Cardiac muscle cell (in vitro differentiated cells and primary cell): ENCODE data around the gene MRTFA. TPM values are rescaled to one million over a fixed set of nuclear protein-coding genes. Genes with fewer than 3 reads are reported as not detected.

Experiments
- DNase-seq, 2 donors: peaks; one replicate each; pipeline versions ENCODE4 v3.0.0 to v3.0.0-alpha.2; 2010 to 2017; ENCODE audit warnings: low read depth in 1 of 2, low spot score in 1 of 2
- H3K27ac ChIP-seq: fragments of 200-600 bp; sonication (generic); 2 replicates; pipeline ENCODE4 v1.5.1; 2016
- H3K27me3 ChIP-seq: fragments of 200-600 bp; sonication (generic); 2 replicates; pipeline ENCODE4 v1.6.0; 2016; ENCODE audit warnings: control low read depth
- H3K36me3 ChIP-seq: fragments of 200-600 bp; sonication (generic); 2 replicates; pipeline ENCODE4 v1.5.1; 2016; ENCODE audit warnings: control low read depth
- H3K4me1 ChIP-seq: fragments of 200-600 bp; sonication (generic); 2 replicates; pipeline ENCODE4 v1.8.1; 2017; ENCODE audit warnings: low read depth, mild to moderate bottlenecking, mixed run types
- H3K4me3 ChIP-seq: fragments of 200-600 bp; sonication (generic); 2 replicates; pipeline ENCODE4 v1.5.1; 2016; ENCODE audit warnings: mild to moderate bottlenecking
- H3K9me3 ChIP-seq: fragments of 200-600 bp; sonication (generic); 2 replicates; pipeline ENCODE4 v1.5.1; 2017; ENCODE audit warnings: low read depth, mild to moderate bottlenecking, control low read depth
- CTCF ChIP-seq: IDR thresholded peaks from 2 replicates; pipeline ENCODE4 v1.5.1; 2012; ENCODE audit warnings: low read depth, mild to moderate bottlenecking, low read length
- polyA plus RNA-seq: library from polyadenylated mRNA; unstranded; fragments of >200 nt; fragmentation: Nextera tagmentation; extraction: Ambion mirVana; gene quantifications from 2 replicates; pipeline ENCODE4 v1.2.1, GENCODE V29; 2016
- total RNA-seq: library from RNA; depleted of rRNA; stranded (reverse); fragments of >200 nt; gene quantifications from 2 replicates; pipeline ENCODE4 v1.2.3, GENCODE V29; 2016

MRTFA gene
- total and polyA plus RNA-seq, 2 experiments from 2014 or later = 32.6 to 116 TPM

- no peak for TF ChIP-seq CTCF
- DNase-seq = no peak
- H3K4me3 ChIP-seq = no peak overlapping the region
- no peaks in the 10 kb centered on the region for H3K27me3 ChIP-seq
- H3K27ac ChIP-seq = no peak overlapping the region
- no peaks in the 10 kb centered on the region for H3K4me1 ChIP-seq
- no peaks in the 10 kb centered on the region for H3K36me3 ChIP-seq
- H3K9me3 ChIP-seq = no peaks in the 10 kb centered on the region
Measured at GRCh38 chr22:40466976-40467375, 169.5 kb downstream of the MRTFA start.

- Histone ChIP-seq H3K36me3 (no peaks in the 10 kb centered on the region), H3K4me3 (no peak overlapping the region), H3K27ac (no peak overlapping the region), H3K4me1 (no peaks in the 10 kb centered on the region), H3K9me3 (no peaks in the 10 kb centered on the region), H3K27me3 (no peaks in the 10 kb centered on the region)
- TF ChIP-seq CTCF = no peak
- no peak for DNase-seq
Measured at GRCh38 chr22:40463683-40464082, 172.8 kb downstream of the MRTFA start.

- no peak for DNase-seq
- Histone ChIP-seq H3K9me3 (no peaks in the 10 kb centered on the region), H3K4me3 (no peak overlapping the region), H3K27me3 (no peaks in the 10 kb centered on the region), H3K27ac (no peak overlapping the region), H3K36me3 (no peaks in the 10 kb centered on the region), H3K4me1 (no peaks in the 10 kb centered on the region)
- no peak for TF ChIP-seq CTCF
Measured at GRCh38 chr22:40463017-40463631, 173.4 kb downstream of the MRTFA start.

- DNase-seq = no peak
- Histone ChIP-seq H3K4me3 (no peak overlapping the region), H3K9me3 (no peaks in the 10 kb centered on the region), H3K27ac (no peak overlapping the region), H3K27me3 (no peaks in the 10 kb centered on the region), H3K36me3 (no peaks in the 10 kb centered on the region), H3K4me1 (peaks cover 3% of the 10 kb centered on the region)
- no peak for TF ChIP-seq CTCF
Measured at GRCh38 chr22:40462195-40462984, 174.1 kb downstream of the MRTFA start.

GRCh38 chr22:40453671-40454070 is 182.8 kb downstream of the MRTFA start:
- TF ChIP-seq CTCF = no peak
- H3K27ac ChIP-seq = no peak overlapping the region
- H3K36me3 ChIP-seq = no peaks in the 10 kb centered on the region
- peak in 1 of 2 donors; percentile 22 for DNase-seq
- no peaks in the 10 kb centered on the region for H3K9me3 ChIP-seq
- peaks cover 9% of the 10 kb centered on the region for H3K4me1 ChIP-seq
- no peak overlapping the region for H3K4me3 ChIP-seq
- no peaks in the 10 kb centered on the region for H3K27me3 ChIP-seq
